ENCODE results near the gene SPINT3.
"Not testable (repeated sequence)": the region's sequence is repeated elsewhere in the genome, so short reads cannot be mapped to it uniquely, and the experiment has no call there.

Gene SPINT3

DNA sequence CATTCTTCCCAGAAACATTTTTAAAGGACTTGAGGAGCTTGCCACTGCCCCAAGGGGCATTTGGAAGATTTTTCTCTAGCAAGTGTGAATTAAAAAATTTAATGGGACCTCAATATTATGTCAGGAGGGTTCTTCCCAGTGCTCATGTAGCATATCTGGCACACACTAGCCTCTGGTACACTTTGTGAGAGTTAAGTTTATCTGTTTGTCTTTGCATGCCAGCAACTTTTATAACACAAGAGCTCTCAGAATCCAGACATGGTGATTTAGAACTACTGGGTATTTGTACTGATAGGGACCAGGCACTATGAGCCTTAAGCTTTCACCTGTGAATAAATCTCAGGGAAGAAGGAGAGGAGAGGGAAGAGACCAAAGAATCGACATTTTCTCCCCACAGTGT is 12.9 kb downstream of the SPINT3 start:
- DNase-seq (ENCODE audit: low read depth): no peak

DNA sequence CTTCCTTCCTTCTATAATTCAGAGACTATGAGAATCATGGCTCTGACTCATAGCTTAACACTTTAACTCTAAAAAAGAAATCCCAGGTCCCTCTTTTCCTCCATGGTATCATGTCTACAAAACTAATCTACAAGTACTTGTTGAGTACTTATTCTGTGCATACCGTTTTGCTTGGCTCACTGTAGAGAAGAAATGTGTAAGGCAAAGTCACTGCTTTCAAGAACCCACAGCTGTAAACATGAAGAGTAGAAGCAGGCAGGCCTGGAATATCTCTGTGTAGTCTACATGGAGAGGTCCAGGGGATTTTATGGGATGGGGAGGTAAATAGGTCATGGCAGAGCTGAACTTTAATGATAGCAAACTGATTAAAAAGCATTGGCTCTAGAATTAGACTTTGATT is 13.8 kb downstream of the SPINT3 start:
- DNase-seq (ENCODE audit: low read depth): no peak

DNA sequence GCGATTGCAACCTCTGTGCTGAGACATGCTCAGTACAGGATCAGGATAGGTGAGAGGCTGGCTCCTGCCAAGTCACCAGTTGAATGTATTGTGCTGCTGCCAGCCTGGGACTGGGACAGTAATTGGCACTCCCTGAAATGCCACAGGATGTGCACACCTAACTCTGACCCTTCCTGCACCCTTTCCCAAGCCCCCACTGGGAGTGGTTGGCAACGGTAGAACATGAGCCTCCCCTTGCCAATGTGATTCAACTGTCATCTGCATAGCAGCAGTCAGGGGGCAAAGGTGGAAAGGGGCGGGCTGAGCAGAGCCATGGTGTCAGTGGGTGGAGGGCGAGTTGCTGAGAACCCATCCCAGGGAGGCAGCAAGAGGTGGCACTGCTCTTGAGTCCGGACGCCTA is 15.4 kb downstream of the SPINT3 start:
- DNase-seq (ENCODE audit: low read depth): no peak

DNA sequence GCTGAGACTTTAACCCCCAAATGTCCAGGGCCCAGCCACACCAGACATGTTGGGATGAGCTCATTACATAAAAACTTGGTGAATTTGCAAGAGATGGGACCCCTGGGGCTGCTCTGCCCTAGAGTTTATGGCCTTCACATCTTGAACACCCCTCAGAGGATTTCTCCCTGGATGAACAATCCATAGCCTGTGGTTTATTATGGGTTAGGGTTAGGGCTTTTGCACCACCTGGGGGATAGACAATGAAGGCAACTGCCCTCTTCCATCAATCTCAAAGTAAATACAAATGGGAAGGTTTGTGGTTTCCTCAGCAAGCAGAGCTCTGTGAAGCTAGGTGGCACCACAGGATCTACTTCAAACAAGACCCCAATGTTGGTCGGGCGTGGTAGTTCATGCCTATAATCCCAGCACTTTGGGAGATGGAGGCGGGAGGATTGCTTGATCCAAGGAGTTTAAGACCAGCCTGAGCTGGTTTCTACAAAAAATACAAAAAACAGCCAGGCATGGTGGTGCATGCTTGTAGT is 17.4 kb downstream of the SPINT3 start:
- no peak for DNase-seq (ENCODE audit: low read depth)

DNA sequence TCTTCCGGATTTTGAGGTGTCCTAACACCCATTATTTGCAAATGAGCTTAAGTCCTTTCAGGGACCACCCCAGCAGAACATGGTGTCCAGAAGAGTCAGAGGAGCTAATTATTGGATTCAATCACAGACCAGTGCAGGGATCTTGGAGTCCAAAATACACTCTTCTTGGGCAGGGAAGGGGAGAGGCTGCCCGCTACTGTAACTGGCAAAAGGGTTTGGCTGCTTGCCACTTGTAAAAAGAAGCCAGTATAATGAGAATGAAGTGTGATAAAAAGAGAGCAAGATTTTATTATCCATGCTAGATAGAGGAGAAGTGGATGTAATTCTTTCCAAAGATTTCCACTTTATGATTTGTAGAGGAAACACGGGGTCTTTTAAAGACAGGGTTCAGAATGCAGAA is 19.3 kb downstream of the SPINT3 start:
- no peak for DNase-seq (ENCODE audit: low read depth)

DNA sequence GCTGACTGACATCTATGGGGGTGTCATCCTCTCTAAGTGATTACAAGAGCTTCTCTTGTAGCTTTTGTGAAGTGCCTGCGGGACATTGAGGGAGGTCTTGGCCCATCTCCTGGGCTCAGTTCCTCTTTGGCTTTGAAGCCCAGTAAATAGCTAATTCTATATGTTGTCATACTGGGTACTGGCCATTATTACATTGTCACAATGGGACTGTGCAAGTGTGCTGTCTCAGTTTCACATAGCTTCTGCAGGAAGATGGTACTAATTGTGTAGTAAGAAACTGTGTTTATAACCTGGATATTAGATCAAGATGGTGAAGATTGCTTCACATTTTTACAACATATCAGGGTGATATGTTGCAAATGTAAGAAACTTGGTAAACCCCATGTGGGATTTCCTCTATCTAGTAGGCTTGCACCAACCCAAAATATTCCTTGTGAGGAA is 19.9 kb downstream of the SPINT3 start:
- DNase-seq (ENCODE audit: low read depth): no peak

DNA sequence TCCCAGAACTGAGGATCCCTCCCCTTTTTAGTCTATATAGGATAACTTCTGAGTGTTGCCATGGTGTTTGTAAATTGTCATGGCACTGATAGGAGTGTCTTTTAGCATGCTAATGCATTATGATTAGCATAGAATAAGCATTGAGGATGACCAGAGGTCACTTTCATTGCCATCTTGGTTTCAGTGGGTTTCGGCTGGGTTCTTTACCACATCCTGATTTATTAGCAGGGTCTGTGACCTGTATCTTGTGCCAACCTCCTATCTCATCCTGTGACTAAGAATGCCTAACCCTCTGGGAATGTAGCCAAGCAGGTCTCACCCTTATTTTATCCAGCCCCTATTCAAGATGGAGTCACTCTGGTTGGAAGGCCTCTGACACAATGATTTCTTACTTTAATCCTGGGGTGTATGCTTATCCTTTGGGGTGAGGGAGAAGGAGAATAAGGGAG is 26.3 kb downstream of the SPINT3 start:
- DNase-seq (ENCODE audit: low read depth): no peak

DNA sequence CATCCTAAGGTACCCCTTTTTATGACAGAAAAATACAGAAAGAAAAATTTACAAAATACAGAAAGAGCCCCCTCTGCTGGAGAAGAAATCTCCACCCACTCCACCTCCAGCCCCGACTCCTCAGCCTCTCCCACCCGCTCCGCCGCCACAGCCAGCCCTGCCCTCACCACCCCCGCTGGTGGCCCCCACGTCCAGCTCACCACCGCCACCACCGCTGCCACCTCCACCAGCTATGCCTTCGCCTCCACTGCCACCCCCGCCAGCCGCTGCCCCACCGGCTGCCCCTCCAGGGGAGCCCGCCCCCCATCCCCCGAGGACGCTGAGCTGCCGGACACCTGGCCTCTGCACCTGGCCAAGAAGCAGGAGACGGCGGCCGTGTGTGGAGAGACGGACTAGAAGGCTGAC is 28.2 kb downstream of the SPINT3 start:
- no peak for DNase-seq (ENCODE audit: low read depth)

DNA sequence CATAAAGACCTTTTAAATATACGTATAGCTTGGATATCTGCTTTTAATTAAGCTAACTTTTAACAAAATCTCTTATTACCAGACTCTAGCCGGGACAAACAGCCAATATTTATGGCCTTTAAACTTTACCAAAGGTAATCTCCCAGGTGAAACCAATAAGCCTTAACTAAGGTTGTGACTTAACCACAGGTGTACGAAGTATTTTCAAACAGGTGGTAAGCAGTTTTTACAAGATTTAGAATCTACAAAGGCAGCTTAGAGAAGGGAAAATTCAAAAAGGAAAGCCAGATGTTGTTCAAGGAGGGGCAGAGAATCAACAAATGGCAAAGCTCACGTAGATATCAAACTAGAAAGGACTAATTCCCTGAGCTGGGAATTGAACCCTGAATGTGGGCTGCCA is 30.0 kb downstream of the SPINT3 start:
- DNase-seq (ENCODE audit: low read depth): no peak

DNA sequence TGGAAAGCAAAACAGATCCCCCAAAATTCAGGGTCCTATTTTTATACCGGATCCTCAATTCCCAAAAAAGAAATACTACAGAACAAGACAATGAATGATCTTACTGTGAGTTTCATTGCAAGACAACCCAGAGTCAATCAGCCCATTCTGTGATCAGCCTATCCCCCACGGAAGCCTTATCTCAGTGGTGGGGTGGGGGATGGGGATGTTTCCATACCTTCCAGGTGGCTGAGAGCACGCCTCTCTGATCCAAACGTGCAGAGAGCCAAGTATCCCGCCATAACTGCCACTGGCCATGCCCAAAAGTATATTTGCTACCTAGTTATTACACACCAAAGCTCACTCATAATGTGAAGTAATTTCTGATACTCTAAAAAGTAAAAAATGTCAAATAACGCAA is 30.7 kb downstream of the SPINT3 start:
- no peak for DNase-seq (ENCODE audit: low read depth)

DNA sequence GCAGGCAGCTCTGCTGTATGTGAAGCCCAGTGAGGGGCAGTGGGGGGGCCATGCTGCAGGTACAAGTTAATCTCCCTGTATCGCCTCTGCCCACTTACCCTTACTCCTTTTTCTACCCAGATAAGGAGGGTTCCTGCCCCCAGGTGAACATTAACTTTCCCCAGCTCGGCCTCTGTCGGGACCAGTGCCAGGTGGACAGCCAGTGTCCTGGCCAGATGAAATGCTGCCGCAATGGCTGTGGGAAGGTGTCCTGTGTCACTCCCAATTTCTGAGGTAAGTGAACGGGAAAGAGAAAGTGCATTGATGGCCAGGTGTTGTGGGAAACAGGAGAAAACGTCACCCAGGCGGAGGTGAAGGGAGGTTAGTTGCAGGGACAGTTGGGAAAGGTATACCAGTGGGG is 35.6 kb downstream of the SPINT3 start:
- DNase-seq (ENCODE audit: low read depth): no peak

DNA sequence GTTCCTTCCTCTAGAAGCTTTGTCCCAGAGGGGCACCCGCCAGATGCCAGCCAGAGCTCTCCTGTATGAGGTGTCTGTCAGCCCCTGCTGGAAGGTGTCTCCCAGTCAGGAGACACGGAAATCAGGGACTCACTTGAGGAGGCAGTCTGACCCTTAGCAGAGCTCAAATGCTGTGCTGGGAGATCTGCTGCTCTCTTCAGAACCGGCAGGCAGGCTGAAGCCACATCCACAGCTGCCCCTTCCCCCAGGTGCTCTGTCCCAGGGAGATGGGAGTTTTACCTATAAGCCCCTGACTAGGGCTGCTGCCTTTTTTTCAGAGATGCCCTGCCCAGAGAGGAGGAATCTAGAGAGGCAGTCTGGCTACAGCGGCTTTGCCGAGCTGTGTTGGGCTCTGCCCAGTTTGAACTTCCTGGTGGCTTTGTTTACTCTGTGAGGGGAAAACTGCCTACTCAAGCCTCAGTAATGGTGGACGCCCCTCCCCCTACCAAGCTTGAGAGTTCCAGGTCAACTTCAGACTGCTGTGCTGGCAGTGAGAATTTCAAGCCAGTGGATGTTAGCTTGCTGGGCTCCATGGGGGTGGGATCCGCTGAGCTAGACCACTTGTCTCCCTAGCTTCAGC is 37.8 kb downstream of the SPINT3 start:
- not testable (repeated sequence) for DNase-seq (ENCODE audit: low read depth)

DNA sequence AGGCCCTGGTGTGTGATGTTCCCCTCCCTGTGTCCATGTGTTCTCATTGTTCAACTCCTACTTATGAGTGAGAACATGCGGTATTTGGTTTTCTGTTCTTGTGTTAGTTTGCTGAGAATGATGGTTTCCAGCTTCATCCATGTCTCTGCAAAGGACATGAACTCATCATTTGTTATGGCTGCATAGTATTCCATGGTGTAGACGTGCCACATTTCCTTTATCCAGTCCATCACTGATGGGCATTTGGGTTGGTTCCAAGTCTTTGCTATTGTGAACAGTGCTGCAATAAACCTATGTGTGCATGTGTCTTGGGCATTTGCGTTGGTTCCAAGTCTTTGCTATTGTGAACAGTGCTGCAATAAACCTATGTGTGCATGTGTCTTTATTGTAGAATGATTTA is 43.1 kb downstream of the SPINT3 start:
- not testable (repeated sequence) for DNase-seq (ENCODE audit: low read depth)

DNA sequence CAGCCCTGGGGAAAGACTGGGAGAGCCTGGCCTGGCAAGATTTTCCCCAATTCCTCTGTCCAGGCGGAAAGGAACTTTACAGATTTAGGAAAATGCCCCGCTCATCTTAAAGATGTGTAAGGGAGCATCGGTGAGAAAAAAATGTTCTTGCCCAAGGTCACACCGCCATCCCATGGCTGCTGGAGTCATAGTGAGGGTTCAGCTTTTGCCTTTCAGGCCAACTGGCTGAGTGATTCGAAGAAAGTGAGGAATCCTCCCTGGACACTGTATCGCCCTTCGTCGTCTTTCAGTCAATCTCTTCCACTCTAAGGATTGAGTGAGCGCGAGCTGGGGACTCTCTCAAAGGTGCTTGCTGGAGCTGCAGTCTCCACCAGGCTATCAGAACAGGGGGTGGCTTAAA is 44.5 kb downstream of the SPINT3 start:
- DNase-seq (ENCODE audit: low read depth): peak; percentile 12

DNA sequence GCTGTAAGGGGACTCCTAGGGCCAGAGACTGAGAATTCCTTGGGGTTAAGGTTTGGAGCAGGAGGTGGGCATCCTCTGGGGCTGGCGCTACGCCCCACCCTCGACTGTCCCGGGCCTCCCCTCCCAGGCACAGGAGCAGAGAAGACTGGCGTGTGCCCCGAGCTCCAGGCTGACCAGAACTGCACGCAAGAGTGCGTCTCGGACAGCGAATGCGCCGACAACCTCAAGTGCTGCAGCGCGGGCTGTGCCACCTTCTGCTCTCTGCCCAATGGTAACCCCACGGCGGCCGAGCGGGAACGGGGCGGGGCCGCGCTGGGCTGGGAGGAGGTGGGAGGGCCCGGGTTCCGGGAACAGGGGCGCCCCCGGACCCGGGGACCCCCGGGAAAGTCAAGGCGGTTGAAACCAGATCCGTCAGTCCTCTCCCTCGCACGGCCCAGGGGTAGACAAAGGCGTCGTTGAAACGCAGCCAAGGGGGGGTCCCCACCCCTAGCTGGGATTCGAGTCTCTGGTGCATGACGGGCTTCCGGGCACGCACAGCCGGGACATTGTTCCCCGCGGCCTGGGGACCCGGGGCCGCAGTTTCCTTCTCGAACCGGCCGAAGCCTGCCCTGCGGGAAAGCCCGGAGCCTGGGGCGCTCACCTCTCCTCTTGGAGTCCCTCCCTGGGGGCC is 45.0 kb downstream of the SPINT3 start:
- no peak for DNase-seq (ENCODE audit: low read depth)

DNA sequence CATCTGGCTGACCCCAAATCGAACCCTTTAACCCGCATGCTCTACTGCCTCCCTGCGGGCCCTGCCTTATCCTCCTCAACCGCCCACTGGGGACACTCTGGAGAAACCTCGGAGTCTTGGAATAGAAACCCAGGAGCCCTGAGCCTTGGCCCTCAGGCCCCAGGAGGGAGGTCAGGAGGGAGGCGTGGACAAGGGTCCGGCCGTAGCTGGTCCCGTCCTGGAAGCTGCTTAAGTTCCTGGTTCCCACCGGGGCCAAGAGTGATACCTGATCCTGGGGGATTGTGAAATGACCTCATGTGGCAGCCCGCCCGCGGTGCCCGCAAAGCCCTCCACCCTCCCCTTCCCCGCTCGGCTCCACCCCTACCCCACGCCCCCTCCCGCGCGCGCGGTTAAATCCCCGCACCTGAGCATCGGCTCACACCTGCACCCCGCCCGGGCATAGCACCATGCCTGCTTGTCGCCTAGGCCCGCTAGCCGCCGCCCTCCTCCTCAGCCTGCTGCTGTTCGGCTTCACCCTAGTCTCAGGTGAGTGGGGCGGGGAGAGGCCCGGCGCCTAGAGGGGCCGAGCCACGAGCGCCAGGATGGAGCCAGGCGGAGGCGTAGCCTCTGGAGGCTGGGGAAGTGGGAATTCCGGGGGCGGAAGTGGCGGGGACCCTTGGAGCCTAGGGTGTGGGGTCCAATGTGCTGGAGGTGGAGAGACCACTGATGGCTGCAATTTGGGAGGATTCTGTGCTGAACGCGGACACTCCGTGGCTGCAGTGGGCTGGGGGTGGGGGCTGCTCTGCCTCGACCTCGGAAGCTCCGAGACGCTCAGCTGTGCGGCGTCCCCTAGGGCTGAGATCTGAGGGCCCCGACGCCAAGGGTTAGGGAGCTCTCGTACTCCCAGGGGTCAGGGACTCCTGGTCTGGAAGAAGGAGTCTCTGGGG is 45.8 kb downstream of the SPINT3 start, which contains the start of gene WFDC2:
Gene WFDC2, plus strand, starts transcription at position 418 of the 926 bp plus-strand sequence. Its CDS starts 29 bp downstream, at position 447.
- no peak for DNase-seq (ENCODE audit: low read depth)

DNA sequence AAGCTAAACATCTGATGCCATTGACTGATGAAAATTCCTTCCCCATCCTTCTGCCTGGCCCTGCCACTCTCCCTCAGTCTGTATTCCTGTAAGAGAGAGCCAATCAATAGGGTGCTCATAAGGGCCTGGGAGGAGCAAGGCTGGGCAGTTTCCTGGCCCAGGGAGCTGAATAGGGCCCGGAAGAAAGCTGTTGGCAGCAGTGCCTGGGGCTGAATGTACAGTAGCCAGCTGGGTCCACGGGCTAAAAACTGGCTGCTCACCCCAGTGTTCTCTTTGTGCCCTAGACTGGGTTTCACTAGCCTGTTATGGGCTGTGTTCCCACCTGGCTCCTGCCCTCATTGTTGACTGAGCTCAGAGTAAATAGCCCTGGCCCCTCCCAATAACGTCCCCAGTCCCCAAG is 47.6 kb downstream of the SPINT3 start:
- no peak for DNase-seq (ENCODE audit: low read depth)

DNA sequence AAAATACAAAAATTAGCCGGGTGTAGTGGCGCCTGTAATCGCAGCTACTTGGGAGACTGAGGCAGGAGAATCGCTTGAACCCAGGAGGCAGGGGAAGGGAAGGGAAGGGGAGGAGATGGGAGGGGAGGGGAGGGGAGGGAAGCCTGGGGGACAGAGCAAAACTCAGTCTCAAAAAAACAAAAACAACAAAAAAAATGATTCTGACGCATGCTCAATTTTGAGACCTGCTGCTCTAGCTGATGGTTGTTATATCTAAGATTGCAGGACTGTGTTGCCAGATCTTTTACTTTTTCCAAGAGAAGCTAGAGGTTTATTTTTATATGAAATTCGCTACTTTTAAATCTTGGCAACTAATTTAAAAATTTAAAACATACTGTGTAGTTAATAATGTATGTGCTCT is 48.2 kb downstream of the SPINT3 start:
- DNase-seq (ENCODE audit: low read depth): no peak

DNA sequence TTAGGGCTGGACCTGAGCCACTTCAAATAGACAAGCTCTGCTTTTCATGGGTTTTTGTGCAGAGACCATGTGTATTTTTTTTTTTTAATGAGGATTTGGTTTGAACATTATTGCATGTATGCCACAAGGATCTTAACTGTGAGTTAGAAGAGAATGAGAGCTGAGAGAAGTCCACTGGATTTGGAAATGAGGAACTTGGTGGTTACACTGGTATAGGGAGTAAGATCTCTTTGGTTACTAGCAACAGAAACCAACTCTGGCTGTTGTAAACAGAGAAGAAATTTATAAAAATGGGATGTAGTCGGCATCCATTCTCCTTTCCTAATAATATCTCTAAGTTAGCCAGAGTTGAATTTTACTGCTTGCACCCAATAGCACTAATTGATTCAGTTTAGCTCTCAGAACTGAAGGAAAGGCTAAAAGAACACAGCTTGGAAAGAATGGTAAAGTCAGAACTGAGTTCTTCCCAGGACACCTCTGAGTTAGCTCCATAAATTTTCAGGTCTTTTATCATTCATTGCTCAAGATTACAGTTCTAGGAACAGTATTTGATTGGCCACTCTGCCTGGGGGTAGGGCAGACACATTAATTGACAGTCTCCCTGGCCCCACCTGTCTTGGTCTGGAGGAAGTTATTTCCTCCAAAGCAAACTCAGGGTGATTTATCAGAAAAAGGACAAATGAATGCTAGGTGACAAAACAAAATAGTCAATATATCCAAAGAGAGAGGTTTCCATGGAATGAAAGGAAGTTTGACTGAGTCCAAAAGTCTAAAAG is 49.7 kb downstream of the SPINT3 start:
- DNase-seq (ENCODE audit: low read depth): no peak

DNA sequence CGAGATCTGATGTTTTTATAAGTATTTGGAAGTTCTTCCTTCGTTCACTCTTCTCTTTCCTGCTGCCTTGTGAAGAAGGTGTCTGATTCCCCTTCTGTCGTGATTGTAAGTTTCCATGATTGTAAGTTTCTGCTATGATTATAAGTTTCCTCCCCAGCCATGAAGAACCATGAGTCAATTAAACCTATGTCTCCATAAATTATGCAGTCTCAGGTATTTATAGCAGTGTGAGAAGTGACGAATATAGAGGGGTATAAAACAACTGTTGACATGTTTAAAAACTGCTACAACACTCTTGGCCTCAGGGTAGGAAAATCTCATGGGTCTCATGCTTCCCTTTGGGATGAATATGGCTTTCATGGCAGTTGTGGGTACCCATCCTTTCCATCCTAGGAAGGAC is 51.7 kb downstream of the SPINT3 start:
- no peak for DNase-seq (ENCODE audit: low read depth)

DNA sequence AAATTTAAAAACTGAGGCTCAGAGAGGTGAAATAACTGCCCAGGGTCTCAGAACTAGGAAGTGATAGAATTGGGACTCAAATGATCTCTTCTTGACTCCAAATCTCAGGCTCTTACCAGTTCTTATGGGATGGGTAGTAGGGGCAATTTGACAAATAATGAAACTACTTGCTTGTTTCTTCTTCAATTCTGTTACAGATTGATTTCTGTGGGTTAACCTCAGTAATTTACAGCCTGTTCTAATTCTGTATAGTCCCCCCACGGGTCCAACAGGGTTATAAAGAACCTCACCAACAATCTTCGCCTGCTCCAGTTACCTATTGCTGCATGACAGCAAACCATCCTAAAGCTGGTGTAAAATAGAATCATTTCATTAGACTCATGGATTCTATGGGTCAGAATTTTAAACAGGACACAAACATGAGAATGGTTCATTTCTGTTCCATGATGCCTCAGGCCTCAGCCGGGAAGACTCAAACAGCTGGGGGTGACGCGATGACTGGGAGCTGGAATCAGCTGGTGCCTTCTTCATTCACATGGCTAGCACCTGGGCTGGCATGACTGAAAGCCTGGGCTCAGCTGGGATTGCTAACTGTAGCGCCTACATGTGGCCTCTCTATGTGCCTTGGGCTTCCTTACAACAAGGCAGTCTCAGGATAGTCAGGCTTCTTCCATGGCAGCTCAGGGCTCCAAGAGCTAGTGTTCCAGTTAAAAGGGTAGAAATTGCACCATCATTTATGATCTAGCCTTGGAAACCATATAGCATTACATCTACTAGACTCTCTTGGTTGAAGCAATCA is 52.5 kb downstream of the SPINT3 start:
- no peak for DNase-seq (ENCODE audit: low read depth)
